NCI-H2029 treated with DMSO at 0.1 percent for 48 hours (cell line): ENCODE results near the gene TLNRD1.

ENCODE experiments used
- DNase-seq: peaks from one replicate; lab custom pipeline; 2025; lab: John Stamatoyannopoulos, UW

Gene TLNRD1

DNA sequence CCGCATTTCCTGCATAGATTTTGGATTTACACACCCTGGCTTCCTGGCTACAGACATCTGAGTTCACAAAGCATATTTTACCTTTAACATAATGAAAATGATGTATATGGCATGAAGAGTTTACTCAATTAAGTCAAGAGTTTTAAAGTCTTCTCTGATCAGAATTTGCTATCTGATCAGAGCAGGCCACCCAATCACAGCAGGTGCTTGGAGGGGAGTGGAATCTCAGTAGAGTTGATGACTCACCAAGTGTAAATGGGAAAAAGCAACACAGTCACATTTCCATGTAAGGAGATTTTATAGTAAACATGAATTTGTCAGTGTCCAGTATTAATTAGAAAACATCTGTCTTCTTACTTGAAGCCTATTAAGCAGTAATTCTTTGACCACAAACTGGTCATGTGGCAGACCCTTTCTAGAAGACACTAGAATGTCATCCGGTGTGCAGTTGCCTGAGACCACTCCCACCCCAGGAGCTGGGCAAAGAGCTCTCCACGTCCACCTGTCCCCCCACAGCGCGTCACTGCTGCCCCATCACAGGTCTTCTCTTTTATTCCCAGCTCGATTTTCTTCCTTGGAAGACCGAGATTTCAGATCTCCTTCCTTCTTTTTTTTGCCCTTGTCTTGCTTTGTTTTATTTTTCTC, 21.9 kb upstream of the TLNRD1 start:
- no peak for DNase-seq

DNA sequence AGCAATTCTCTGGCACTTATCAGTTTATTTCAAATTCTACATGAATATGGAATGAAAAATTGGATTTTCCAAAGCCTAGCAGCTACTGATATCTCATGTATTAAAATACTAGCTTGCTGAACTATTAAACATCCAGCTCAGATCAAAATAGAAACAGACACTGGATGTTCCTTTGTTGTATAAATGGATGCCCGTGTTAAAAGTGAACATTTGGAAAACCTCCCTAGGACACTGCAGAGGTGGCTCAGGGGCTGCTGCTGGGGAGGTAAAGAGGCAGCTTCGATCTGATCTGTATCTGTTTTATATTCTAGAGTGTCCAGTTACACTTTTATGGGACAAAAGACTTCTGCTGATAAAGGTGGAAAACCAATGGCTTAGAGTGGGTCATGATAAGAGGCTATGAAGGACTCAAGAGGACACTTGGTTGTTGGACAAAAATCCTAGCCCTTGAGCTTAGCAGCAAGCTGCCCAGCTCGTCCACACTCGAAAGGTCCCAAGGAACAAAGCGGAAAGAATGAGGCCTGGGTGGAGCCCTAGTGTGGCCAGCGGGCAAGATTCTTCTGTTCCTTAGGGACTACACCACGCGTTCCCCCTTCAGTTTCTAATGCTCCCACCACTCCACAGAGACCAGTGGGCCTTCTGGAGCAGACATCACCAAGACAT, 21.1 kb upstream of the TLNRD1 start:
- DNase-seq, result no peak

DNA sequence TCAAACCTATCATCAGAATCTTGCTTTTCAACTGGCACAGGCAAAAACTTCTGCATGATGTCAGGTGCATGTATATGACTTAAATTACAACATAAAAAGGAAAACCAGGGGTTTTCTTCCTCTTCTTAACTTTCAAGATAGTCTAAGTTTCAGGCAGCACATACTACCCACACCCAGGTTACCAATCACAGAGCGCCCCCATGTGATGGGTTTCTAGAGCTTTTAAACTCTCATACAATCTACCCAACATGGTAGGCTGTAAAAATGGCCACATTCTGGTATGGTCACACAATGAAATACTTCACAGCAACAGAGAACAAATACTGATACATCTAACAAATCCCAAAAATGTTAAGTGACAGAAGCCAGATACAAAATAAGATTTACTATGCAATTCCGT, 18.5 kb upstream of the TLNRD1 start:
- no peak for DNase-seq

DNA sequence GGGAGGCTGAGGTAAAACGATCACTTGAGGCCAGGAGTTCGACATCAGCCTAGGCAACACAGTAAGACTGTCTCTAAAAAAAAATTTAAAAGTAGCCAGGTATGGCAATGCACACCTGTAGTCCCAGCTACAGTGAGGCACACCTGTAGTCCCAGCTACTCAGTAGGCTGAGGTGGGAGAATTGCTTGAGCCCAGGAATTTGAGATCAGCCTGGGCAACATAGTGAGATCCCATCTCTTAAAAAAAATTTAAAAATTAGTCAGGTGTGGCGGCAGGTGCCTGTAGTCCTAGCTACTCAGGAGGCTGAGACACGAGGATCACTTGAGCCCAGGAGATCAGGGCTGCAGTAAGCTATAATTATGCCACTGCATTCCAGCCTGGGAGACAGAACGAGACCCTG, 17.9 kb upstream of the TLNRD1 start:
- no peak for DNase-seq

DNA sequence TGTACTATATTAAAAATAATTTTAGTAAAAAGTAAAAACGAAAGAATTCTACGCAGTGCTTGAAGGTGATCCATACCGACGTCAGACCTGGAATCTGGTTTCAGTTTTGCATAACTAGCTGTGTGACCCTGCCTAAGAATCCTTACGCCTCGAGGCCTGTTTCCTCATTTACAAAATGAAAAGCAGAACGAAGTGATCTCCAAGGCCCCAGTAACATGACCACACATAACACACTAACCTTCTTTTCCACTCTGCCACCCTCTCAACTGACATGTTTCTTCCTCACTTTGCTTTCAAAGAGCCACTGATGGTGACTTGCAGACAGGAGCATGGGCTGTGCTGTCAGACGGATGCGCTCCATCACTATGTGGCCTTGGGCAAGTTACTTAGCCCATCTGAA, 15.9 kb upstream of the TLNRD1 start:
- no peak for DNase-seq

DNA sequence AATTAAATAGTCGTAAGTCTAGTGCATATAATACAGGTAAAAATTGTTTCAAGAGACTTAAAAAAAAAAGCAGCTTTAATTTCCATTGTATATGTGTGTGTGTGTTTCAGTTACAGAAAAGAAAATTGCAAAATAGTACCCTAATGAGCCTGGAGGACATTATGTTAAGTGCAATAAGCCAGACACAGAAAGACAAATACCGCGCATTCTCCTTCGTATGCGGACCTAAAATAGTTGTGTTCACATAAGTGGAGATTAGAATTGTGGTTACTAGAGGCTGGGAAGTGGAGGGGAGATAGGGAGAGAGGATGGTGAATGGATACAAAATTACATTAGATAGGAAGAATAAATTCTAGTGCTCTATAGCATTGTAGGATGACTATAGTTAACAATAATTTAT, 14.7 kb upstream of the TLNRD1 start:
- DNase-seq, result no peak

DNA sequence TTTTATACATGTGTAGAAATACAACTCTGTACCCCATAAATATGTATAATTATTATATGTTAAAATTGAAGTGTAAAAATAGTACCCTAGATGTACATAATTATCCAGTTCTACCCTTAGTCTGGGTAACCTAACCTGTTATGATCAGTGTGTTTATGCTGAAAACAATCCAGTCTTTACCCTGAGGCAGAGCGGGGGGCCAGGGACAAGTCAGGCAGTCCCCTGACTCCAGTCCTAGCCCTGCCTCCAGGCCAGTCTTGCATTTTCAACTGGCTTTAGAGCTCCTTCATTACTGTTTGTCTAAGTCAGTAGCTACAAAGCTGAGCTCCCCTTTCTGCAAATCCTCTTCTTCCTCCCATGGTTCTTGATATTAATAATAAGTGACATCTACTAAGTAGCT, 14.2 kb upstream of the TLNRD1 start:
- DNase-seq, result no peak

DNA sequence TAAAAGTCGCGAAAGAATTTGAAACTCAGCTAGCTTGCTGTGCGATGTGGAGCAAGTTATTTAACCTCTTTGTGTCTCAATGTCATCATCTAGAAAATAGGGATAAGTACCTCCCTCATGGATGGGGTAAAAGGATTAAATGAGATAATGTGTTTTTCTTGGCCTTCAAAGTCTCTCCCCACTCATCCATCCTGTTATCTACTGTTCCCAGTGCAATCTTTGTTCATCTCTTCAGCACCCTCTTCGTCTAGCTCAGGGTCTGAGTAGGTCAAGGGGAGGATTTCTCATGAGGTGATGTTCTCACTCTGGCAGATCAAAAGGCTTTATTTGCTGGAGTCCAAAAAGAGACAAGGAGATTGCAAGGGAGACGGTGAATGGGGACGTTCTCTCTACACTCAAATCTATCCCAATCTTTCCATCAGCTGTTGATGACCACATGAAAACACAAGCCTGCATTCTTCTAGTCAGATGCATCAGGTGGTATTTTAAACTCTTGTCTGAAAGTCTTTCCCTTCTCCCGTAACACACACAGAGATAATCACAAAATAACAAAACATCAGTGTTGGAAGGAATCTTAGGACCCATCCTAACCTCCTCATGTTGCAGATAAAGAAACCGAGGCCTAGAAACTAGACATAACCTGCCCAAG, 12.5 kb upstream of the TLNRD1 start:
- no peak for DNase-seq

DNA sequence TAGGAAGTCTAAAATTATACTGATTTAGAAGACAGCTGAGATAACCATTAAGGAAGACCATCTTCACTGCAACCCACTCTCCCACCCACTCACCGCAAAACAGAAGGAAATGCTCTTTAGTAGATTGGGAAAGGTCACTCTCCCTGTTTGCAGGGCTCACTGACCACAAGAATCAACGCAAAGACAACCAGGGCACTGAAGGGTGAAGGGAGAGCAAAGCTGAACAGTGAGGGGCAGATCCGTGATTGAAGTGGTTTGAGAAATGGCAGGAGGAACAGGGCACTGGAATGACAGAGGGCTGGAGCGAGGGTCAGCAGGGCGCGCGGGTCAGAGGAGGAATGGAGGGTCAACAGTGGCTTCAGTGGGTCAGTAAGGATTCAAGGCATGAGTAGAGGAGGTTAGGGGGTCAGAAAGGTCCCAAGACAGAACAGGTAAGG, 11.6 kb upstream of the TLNRD1 start:
- DNase-seq, result no peak

DNA sequence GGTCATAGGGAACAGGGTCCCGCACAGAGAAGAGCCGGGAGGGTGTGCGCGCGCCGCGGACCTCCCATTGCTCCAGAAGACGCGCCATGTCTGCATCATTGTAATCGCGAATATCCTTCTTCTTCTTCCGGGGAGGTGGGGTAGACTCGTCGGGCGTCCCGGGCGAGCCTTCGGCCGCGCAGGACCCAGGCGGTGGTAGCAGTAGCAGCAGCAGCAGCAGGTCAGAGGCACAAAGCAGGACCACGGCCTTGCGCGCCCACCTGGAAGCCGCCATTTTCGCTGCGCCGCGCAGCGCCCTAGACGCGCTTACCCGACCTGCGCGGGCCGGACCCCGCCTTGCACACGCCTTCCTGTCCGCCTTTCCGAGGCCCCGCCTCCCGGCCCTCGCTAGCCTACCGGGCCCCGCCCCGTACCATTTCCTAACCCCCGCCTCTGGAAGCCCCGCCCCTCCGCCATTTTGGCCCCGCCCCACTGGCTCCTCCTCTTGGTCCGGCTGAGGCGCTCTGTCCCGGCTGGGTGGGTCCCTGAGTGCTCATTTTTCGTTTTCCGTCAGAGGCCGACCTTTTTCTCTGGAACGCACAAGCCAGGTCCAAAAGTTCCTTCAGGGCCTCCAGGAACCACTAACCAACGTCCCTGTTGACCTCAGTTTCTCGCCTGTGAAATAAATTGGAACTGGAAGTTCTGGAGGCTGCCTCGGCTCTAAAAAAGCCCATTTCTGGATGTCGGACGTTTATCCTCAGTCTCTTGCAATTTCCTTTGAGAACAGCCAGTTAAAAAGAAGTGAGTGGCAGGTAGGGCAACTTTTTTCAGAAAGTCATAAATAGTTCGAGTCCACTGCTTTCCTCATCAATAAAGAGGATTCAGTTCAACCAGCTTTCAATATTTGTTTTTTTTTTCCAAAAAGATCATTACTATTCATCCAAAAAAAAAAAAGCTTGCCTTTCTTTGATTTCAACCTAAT, 10.9 kb upstream of the TLNRD1 start, which contains the start of gene MESD:
MESD (minus strand) TSS at position 302 of the 961 bp plus-strand sequence; CDS start at position 274, 28 bp downstream.
- DNase-seq, result peak; percentile 48

DNA sequence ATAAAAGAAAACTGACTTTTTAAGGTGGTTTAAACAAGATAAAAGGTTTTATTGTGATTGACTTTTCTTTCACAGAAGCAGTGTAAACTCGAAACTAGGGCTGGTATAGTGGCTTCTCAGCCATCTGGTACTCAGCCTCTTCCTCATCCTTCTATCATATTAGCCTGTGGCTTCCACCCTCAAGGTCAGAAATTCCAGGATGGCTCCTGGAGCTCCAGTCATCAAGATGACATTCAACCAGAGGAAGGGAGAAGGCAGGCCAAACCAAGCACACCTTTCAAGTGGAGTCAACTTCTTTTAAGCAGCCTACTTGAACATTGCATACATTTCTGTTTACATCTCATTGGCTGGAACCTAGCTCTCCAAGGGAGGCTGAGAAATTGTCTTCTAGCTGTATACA, 9.8 kb upstream of the TLNRD1 start:
- DNase-seq, result no peak

DNA sequence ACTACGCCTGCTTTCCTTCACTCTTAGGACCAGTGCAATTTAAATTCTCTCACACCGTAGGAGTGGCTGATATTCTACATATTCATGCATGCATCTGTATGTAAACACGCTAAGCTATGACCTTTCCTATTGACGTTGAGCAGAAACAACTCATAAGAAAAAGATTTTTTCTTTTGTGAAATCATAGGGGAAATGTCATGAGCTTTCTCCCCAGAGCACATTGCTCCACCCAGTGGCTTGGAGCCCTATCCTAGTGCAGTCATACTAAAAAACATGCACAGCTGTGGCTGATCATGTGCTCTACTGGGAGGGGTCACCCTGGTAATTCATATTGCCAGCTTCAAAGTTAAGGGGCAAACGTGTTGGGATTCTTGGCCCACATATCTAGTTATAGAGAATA, 9.3 kb upstream of the TLNRD1 start:
- DNase-seq, result no peak

DNA sequence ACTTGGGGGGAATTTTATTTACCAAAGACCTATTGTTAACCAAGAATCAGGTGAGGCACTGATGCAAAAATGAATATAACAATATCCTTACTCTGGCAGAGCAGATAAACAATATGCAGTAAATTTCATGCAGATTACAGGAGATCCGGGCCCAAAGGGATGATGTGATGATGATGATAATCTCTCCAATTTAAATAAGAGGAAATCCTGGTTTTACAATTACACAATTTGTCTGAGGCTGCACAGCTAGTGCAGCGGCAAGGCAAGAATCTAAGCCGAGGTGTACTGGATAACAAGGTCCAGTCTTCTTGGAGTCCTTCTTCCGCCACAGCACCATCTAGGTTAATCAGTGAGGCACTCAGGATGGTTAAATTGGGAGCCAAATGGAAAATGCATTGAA, 8.7 kb upstream of the TLNRD1 start:
- no peak for DNase-seq

DNA sequence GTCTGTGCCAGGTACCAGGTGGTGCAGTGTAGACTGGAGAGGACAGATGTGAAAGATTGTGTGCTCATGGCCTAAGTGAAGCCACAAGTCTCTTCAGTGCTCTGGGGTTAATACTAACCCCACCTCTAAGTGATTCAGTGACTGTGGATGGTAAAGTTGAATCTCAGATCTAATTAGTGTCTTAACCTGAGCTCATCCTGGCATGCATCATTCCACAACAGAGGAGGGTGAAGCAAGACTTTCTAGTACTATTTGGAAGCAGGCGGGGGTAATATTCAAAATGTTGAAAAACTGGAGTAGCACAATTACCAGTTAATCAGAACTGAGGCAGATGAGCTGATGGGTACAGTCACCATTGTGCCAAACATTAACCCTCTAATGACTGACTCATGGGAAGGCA, 8.3 kb upstream of the TLNRD1 start:
- DNase-seq, result no peak

DNA sequence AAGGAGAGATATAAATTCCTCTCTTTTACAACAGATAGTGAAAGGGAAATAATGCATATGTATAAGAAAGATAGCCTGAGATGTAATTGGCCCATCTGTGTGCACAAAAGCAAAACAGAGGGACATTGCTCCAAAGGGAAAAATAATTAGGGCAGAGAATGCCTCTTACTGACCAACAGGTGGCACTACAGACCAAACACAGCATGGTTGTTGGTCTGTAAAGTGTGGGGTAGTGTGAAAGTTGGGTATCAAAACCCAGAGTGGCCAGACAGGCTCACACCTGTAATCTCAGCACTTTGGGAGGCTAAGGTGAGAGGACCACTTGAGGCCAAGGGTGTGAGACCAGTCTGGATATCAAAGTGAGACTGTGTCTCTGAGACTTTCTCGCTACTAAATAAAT, 4.5 kb upstream of the TLNRD1 start:
- no peak for DNase-seq

DNA sequence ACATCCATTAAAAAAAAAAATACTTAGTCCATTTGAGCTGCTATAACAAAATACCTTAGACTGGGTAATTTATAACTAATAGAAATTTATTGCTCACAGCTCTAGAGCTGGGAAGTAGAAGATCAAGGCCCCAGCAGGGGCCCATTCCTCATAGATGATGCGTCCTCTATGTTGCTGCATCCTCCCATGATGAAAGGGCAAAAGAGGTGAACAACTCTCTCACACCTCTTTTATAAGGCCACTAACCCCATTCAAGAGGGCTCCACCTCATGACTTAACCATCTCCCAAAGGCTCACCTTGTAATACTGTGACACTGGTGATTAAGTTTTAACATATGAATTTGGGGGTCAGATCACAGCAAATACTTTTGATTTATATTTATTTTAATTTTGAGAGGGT, 3.0 kb upstream of the TLNRD1 start:
- no peak for DNase-seq

DNA sequence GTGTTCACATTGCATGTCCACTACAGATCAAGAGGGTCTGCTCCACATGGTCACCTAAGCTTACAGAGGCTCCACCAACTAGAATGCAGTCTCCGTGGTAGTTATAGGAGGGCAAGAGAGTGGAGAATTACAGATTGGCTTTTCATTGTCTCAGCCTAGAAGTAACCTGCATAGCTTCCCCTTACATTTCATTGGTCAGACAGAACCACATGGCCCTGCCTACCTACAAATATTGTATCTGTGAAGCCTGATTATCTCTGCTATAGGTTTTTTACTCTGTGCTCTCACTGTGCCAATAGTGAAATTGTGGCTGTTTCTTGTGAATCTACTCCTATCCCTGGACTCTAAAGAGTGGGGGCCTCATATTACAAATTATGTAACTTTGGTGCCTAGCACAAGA, 2.5 kb upstream of the TLNRD1 start:
- DNase-seq, result no peak

DNA sequence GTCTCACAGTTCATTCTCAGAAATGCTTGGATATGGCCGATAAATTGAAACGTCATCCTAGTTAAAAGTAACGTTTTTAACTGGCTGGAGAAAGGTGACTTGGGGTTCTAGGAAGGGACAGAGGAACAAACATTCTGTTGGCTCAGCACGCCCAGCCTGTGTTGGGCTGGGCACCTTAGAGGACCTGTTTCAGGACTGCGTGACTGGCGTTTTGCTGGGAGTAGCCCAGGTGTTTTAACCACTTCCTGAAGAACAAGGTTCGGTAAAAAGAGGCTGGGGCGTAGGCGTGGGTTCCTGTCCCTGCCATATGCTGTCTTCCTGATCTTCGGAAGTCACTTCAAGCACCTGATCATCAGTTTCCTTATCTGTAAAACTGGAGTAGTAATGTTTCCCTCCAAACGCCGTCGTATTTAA, 1.1 kb upstream of the TLNRD1 start:
- DNase-seq, result no peak

DNA sequence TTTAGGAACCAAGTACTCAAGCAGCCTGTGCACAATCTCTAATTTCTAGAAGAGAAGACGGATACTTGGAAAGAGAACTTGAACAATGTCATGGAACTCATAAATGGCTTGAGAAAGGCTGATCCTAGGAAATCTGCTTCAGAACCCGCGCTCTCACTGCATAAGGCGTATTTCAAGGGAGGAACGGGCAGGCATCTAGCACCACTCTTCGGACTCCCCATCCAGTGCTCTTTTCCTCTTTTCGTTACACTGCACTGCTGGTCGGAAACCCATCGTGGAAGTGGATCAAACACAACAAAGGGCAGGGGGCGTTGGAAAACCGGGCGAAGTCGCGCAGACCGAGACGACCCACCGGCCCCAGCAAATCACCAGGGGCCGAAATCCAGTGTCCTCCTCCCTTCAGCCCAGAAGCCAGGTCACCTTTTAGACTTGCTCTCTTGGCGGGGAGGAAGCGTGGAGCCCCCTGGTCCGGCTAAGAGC, 539 bp upstream of the TLNRD1 start:
- no peak for DNase-seq

DNA sequence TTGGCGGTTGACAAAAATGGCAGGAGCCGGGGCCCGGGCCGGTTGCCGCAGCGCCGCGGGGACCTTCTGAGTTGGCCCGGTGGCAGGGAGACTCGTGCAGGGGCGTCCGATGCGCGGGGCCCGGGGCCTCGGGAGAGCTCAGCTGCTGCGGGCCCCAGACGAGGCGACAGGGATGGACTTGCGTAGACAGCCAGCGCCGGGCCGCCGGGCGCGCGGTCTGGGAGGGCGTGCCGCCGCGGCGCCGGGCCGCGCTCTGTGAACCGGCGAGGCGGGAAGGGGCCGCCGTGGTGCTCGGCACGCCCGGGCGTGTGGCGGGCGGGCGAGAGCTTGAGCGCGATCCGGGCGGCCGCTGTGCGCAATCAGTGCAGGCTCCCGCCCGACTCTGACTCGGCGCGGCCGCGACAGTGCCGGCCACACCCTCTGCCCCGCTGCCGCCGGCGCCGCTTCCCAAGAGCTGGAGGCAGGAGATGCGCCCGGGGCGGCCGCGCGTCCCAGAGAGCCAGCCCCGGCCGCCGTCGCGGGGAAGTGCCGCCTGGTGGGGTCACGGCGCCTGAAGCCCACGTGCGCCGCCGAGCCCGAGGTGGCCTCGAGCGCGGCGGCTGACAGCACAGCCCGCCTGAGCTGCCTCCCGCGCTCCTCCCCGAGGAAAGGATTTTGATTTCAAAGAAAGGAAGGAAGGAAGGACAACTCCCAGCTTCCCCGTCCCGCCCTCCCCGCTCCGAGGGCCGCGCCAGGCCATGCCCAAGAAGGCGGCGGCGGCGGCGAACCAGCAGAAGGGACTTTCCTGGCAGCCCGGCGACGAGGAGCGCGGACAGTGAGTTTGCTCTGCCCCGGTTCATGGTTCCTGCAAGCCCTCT, 657 bp downstream of the TLNRD1 start:
- no peak for DNase-seq

DNA sequence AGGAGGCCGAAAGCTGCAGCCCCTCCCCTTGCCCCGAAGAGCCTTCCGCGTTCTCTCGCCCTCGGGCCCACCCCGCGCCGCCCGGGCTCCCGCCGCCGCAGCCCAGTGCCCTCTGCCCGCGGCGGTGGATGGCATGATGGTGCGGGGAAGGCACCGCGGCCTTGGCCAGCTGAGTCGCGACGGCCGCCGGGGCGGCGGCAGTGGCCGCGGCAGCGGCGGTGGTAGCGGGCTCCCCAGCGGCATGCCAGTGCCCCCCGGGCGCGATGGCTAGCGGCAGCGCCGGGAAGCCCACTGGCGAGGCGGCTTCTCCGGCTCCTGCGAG, 1.2 kb downstream of the TLNRD1 start:
- DNase-seq, result no peak
